Activated naive CD8-positive, alpha-beta T cell treated with anti-CD3 and anti-CD28 coated beads, Interleukin-2, amount 50 U/mL, for 24 hours (primary cell): ENCODE data around the gene TTC12.
"Not testable (repeated sequence)": the region's sequence is repeated elsewhere in the genome, so short reads cannot be mapped to it uniquely, and the experiment has no call there.

Experiments
- ATAC-seq: fragments of 150-1000 bp; cut with Tn5 transposase; one replicate; pipeline ENCODE4 v1.10.0; 2021
- DNase-seq: peaks from one replicate; pipeline ENCODE4 v3.0.0; 2021
- H3K27ac Mint-ChIP-seq: one replicate; pipeline ENCODE4 v1.8.0; 2021; ENCODE audit warnings: mild to moderate bottlenecking, mixed read lengths
- H3K27me3 Mint-ChIP-seq: one replicate; pipeline ENCODE4 v1.8.0; 2021; ENCODE audit warnings: mixed read lengths
- H3K36me3 Mint-ChIP-seq: one replicate; pipeline ENCODE4 v1.8.0; 2021; ENCODE audit warnings: low read depth, mixed read lengths
- H3K4me1 Mint-ChIP-seq: one replicate; pipeline ENCODE4 v1.8.0; 2021; ENCODE audit warnings: mixed read lengths
- H3K4me3 Mint-ChIP-seq: one replicate; pipeline ENCODE4 v1.8.0; 2021; ENCODE audit warnings: mild to moderate bottlenecking, moderate library complexity, mixed read lengths
- H3K9me3 Mint-ChIP-seq: one replicate; pipeline ENCODE4 v1.8.0; 2021; ENCODE audit warnings: mixed read lengths

TTC12 gene

DNA sequence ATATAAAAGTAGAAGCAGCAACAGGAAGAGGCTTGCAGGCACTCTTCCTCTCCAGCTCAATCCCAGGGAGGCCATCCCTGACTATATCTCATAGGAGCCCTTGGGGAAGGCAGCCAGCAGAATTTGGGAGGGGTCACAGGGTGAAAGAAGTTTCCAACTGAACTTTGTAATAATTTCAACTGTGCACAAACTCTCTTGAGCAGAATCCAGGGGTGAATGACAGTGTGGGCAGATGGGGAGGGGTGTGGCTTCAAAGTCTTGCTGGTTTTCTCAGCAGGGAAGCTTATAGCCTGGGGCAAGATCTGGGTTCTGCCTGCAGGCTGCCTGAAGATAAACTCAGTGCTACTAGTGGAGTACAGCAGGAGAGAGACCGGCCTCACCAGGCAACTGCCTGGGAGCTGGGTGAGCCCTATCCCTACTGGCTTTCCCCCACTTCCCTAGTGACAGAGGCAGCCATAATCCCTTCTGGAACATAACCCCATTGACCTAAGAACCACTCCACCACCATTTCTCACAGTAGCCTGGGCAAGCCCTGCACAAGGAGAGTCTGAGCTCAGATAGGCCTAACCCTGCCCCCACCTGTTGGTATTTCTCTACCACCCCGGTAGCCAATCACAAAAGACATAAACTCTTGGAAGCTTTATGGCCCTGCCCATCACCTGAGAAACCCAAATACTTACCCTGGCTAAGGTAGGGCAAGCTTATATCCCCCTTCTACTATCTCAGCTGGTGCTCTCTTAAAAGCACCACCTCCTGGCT, 17.8 kb upstream of the TTC12 start:
- no peak overlapping the region for H3K27ac Mint-ChIP-seq
- no peaks in the 10 kb centered on the region for H3K4me1 Mint-ChIP-seq
- H3K36me3 Mint-ChIP-seq, result peaks cover 2% of the 10 kb centered on the region
- H3K9me3 Mint-ChIP-seq, result no peaks in the 10 kb centered on the region
- H3K4me3 Mint-ChIP-seq, result no peak overlapping the region
- no peak for DNase-seq
- no peak for ATAC-seq
- peaks cover 26% of the 10 kb centered on the region for H3K27me3 Mint-ChIP-seq

DNA sequence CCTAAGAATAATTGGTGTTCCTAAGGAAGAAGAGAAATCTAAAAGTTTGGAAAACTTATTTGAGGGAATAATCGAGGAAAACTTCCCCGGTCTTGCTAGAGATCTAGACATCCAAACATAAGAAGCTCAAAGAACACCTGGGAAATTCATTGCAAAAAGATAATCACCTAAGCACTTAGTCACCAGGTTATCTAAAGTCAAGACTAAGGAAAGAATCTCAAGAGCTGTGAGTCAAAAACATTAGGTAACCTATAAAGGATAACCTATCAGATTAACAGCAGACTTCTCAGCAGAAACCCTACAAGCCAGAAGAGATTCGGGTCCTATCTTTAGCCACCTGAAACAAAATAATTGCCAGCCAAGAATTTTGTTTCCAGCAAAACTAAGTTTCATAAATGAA, 15.9 kb upstream of the TTC12 start:
- not testable (repeated sequence) for H3K36me3 Mint-ChIP-seq, H3K4me3 Mint-ChIP-seq, DNase-seq, ATAC-seq, H3K4me1 Mint-ChIP-seq, H3K27ac Mint-ChIP-seq, H3K9me3 Mint-ChIP-seq
- peaks cover 29% of the 10 kb centered on the region for H3K27me3 Mint-ChIP-seq

- ATAC-seq (no peak), DNase-seq (no peak)
- H3K4me1 Mint-ChIP-seq, result no peaks in the 10 kb centered on the region
- no peaks in the 10 kb centered on the region for H3K36me3 Mint-ChIP-seq
- no peaks in the 10 kb centered on the region for H3K9me3 Mint-ChIP-seq
- H3K27me3 Mint-ChIP-seq, result peaks cover 16% of the 10 kb centered on the region
- H3K27ac Mint-ChIP-seq, result no peak overlapping the region
- no peak overlapping the region for H3K4me3 Mint-ChIP-seq
Measured at GRCh38 chr11:113304916-113305315, 9.5 kb upstream of the TTC12 start.

DNA sequence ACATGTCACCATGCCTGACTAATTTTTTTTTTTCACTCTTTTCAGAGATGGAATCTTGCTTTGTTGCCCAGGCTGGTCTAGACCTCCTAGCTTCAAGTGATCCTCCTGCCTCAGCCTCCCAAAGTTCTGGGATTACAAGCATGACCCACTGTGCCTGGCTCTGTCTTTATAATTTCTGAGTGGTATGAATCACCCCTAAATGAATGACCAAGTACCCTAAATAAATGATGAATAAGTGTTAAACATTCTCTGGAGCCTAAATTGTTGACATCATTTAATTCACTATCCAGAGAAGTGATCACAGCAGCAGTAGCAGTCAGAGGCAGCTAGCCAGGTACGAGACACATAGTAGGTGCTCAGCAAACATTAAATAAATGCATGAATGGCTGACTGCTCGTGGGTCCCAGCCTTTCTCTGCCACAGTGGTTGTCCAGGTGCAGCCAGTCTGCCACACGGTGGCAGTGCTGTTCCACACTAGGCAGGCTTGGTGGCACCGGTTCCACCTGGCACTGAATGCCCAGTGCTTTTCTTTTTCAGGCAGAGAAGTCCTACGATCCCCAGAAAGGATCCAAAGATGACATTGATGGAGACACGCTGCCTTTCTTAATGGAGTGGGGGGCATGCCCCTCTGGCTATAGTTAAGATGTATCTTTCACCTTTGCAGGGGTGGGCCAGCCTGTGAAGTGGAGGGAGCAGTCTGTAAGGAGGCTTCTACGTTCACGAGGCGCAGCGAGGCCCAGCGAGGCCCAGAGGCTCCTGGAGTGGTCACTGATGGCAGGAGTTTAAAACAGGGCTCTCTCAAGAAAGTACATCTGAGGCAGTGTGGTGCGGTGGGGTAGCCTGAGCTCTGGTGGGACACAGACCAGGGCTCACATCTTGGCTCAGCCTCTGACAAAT, 8.7 kb upstream of the TTC12 start:
- DNase-seq, result peak; percentile 70
- peak; percentile 89 for ATAC-seq
- no peaks in the 10 kb centered on the region for H3K4me1 Mint-ChIP-seq
- H3K27ac Mint-ChIP-seq, result no peak overlapping the region
- H3K4me3 Mint-ChIP-seq, result no peak overlapping the region
- H3K27me3 Mint-ChIP-seq, result peaks cover 11% of the 10 kb centered on the region
- no peaks in the 10 kb centered on the region for H3K9me3 Mint-ChIP-seq
- no peaks in the 10 kb centered on the region for H3K36me3 Mint-ChIP-seq

GRCh38 chr11:113308601-113309000, 5.8 kb upstream of the TTC12 start:
- Mint-ChIP-seq H3K36me3 (no peaks in the 10 kb centered on the region), H3K4me3 (no peak overlapping the region), H3K4me1 (peaks cover 5% of the 10 kb centered on the region), H3K27me3 (no peaks in the 10 kb centered on the region), H3K27ac (no peak overlapping the region), H3K9me3 (no peaks in the 10 kb centered on the region)
- no peak for ATAC-seq
- DNase-seq, result no peak

DNA sequence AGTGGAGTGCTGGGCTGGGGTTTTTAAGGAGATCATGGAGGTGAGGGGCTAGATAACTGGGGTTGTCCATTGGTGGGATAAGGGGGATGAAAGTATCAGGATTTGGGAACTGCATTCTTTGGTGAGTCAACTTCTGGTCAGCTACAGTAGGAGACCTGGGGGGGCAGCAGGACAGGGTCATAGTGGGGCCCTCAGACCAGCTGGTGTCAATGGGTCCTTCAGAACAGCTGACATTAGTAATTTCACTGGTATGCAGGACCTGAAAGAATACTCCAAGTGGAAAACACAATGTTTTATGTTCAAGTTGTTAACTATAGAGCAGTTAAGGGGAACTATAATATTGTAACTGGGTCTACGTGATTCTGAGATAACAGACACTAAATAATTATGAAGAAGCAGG, 2.8 kb upstream of the TTC12 start:
- H3K36me3 Mint-ChIP-seq, result no peaks in the 10 kb centered on the region
- no peak overlapping the region for H3K27ac Mint-ChIP-seq
- H3K27me3 Mint-ChIP-seq, result no peaks in the 10 kb centered on the region
- no peak overlapping the region for H3K4me3 Mint-ChIP-seq
- H3K9me3 Mint-ChIP-seq, result no peaks in the 10 kb centered on the region
- DNase-seq (no peak), ATAC-seq (no peak)
- H3K4me1 Mint-ChIP-seq, result peaks cover 20% of the 10 kb centered on the region

DNA sequence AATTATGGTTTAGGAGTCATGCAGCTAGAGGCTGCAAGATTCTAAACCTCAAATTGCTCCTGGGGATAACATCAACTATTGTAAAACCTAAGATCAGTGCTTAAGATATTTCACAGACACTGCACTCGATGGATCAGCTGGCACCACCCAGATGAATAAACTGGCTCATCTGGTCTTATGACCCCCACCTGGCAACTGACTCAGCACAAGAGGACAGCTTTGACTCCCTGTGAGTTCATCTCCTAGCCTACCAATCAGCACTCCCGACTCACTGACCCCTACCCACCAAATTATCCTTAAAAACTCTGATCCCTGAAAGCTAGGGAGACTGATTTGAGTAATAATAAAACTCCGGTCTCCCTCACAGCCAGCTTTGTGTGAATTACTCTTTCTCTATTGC, 782 bp upstream of the TTC12 start:
- H3K27ac Mint-ChIP-seq, result peak overlapping the region; percentile 83
- H3K36me3 Mint-ChIP-seq, result peaks cover 10% of the 10 kb centered on the region
- no peaks in the 10 kb centered on the region for H3K27me3 Mint-ChIP-seq
- ATAC-seq, result no peak
- no peak for DNase-seq
- H3K4me1 Mint-ChIP-seq, result peaks cover 20% of the 10 kb centered on the region
- peak overlapping the region; percentile 82 for H3K4me3 Mint-ChIP-seq
- H3K9me3 Mint-ChIP-seq, result no peaks in the 10 kb centered on the region

DNA sequence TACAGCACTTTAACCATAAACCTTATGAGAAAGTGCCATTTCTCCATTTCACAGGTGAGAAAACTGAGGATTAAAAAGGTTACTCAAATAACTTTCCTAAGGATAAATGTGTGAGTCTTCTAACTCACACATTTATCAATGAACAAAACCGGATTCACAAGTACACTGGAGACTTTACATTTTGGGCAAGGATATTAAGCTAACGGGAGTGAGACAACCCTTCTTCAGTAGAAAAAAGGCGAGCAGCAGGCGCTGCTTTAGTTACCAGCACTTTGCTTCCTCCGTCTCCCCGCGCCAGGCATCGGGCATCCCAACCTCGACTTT, 356 bp upstream of the TTC12 start:
- peak overlapping the region; percentile 83 for H3K27ac Mint-ChIP-seq

GRCh38 chr11:113315811-113316210, 1.4 kb downstream of the TTC12 start:
- H3K9me3 Mint-ChIP-seq, result no peaks in the 10 kb centered on the region
- peak overlapping the region; percentile 82 for H3K4me3 Mint-ChIP-seq
- ATAC-seq (no peak), DNase-seq (no peak)
- peaks cover 25% of the 10 kb centered on the region for H3K36me3 Mint-ChIP-seq
- peaks cover 20% of the 10 kb centered on the region for H3K4me1 Mint-ChIP-seq
- no peaks in the 10 kb centered on the region for H3K27me3 Mint-ChIP-seq
- H3K27ac Mint-ChIP-seq, result no peak overlapping the region

More for the DNA sequence above, 356 bp upstream of the TTC12 start:
- ATAC-seq (no peak), DNase-seq (no peak)
- H3K4me3 Mint-ChIP-seq, result peak overlapping the region; percentile 82
- peaks cover 14% of the 10 kb centered on the region for H3K36me3 Mint-ChIP-seq
- no peaks in the 10 kb centered on the region for H3K27me3 Mint-ChIP-seq
- no peaks in the 10 kb centered on the region for H3K9me3 Mint-ChIP-seq
- peaks cover 20% of the 10 kb centered on the region for H3K4me1 Mint-ChIP-seq

GRCh38 chr11:113316256-113316655, 1.9 kb downstream of the TTC12 start:
- Mint-ChIP-seq H3K4me1 (peaks cover 20% of the 10 kb centered on the region), H3K27ac (no peak overlapping the region), H3K4me3 (no peak overlapping the region), H3K9me3 (no peaks in the 10 kb centered on the region), H3K27me3 (no peaks in the 10 kb centered on the region), H3K36me3 (peaks cover 25% of the 10 kb centered on the region)
- DNase-seq (no peak), ATAC-seq (no peak)

GRCh38 chr11:113317339-113317738, 3.0 kb downstream of the TTC12 start:
- peaks cover 25% of the 10 kb centered on the region for H3K36me3 Mint-ChIP-seq
- ATAC-seq (no peak), DNase-seq (no peak)
- no peaks in the 10 kb centered on the region for H3K27me3 Mint-ChIP-seq
- no peaks in the 10 kb centered on the region for H3K9me3 Mint-ChIP-seq
- H3K4me1 Mint-ChIP-seq, result peaks cover 20% of the 10 kb centered on the region
- no peak overlapping the region for H3K4me3 Mint-ChIP-seq
- H3K27ac Mint-ChIP-seq, result no peak overlapping the region

DNA sequence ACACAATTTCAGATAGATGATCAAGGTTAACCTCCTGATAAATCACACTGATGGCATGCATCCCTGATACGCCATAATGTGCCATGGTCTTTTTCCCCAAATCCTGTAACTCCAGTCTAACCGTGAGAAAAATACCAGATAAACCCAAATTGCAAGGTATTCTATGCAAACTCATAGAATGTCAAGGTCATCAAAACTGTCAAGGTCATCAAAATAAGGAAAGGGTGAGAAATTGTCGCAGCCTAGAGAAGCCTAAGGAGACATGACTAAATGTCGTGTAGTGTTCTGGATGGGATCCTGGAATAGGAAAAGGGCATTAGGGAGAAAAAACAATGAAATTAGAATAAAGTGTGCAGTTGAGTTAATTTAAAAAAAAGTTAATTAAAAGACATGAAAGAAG, 4.7 kb downstream of the TTC12 start:
- no peaks in the 10 kb centered on the region for H3K27me3 Mint-ChIP-seq
- H3K4me3 Mint-ChIP-seq, result no peak overlapping the region
- no peaks in the 10 kb centered on the region for H3K9me3 Mint-ChIP-seq
- no peak for ATAC-seq
- peaks cover 25% of the 10 kb centered on the region for H3K36me3 Mint-ChIP-seq
- DNase-seq, result no peak
- no peak overlapping the region for H3K27ac Mint-ChIP-seq
- peaks cover 10% of the 10 kb centered on the region for H3K4me1 Mint-ChIP-seq

DNA sequence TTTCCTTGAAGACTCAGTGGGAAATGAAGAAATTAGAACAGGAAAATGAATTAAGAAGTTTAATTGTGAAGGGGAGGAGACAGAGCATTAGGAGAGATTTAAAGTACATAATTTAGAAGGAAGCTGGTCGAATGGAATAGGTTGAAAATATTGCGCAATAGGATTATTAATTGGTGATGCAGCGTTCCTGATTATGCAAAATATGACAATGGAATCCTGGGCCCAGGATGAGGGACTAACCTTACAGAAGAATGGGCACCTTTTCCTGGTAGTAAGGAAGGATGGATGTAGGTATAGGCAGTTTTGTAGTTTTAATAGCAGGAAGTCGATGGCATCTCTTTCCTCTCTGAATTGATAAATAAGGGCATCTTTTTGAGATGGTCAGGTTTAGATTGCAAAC, 7.8 kb downstream of the TTC12 start:
- no peak for DNase-seq
- H3K9me3 Mint-ChIP-seq, result no peaks in the 10 kb centered on the region
- no peaks in the 10 kb centered on the region for H3K4me1 Mint-ChIP-seq
- no peak for ATAC-seq
- no peaks in the 10 kb centered on the region for H3K27me3 Mint-ChIP-seq
- H3K36me3 Mint-ChIP-seq, result peaks cover 33% of the 10 kb centered on the region
- no peak overlapping the region for H3K4me3 Mint-ChIP-seq
- no peak overlapping the region for H3K27ac Mint-ChIP-seq

- DNase-seq (no peak), ATAC-seq (no peak)
- Mint-ChIP-seq H3K27me3 (no peaks in the 10 kb centered on the region), H3K4me3 (no peak overlapping the region), H3K9me3 (no peaks in the 10 kb centered on the region), H3K27ac (no peak overlapping the region), H3K4me1 (no peaks in the 10 kb centered on the region), H3K36me3 (peaks cover 22% of the 10 kb centered on the region)
Measured at GRCh38 chr11:113324250-113324649, 9.9 kb downstream of the TTC12 start.

DNA sequence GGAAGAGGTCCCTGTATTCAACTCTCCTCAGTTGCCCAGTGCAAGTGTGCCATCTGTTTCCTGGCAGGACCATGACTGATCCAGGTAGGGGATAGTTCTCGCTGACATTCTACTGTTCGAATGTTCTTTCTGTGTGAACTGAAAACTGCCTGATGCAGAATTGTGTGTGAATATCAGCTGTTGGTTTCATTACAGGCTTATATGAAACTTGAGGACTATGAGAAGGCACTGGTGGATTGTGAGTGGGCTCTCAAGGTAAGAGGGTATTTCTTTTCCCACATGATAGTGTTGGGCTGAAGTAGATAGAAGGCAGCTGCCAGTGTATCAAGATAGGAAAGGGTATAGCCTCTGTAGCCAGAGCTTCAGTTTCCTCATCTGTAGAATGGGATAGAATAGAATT, 15.3 kb downstream of the TTC12 start:
- peaks cover 22% of the 10 kb centered on the region for H3K36me3 Mint-ChIP-seq
- H3K27ac Mint-ChIP-seq, result no peak overlapping the region
- DNase-seq, result no peak
- no peak overlapping the region for H3K4me3 Mint-ChIP-seq
- H3K9me3 Mint-ChIP-seq, result no peaks in the 10 kb centered on the region
- H3K27me3 Mint-ChIP-seq, result no peaks in the 10 kb centered on the region
- no peak for ATAC-seq
- peaks cover 11% of the 10 kb centered on the region for H3K4me1 Mint-ChIP-seq
